GM19351 (cell line): ENCODE data around the gene STK10.
"Not testable (repeated sequence)": the region's sequence is repeated elsewhere in the genome, so short reads cannot be mapped to it uniquely, and the experiment has no call there.

Source experiments
- ATAC-seq: cut with Tn5 transposase; IDR thresholded peaks from one replicate; pipeline ENCODE4 v1.9.1; 2021; ENCODE audit warnings: mild to moderate bottlenecking, moderate library complexity; ENCODE audit not compliant: unreplicated experiment

The STK10 gene

GRCh38 chr5:172167895-172168294 lies 20.1 kb downstream of the STK10 start:
- no peak for ATAC-seq

- no peak for ATAC-seq
Measured at GRCh38 chr5:172166030-172166826, 21.8 kb downstream of the STK10 start.

- no peak for ATAC-seq
Measured at GRCh38 chr5:172165465-172165864, 22.6 kb downstream of the STK10 start.

- no peak for ATAC-seq
Measured at GRCh38 chr5:172164769-172165212, 23.2 kb downstream of the STK10 start.

GRCh38 chr5:172163346-172163745 lies 24.7 kb downstream of the STK10 start:
- ATAC-seq = no peak

- ATAC-seq = no peak
Measured at GRCh38 chr5:172162987-172163343, 25.1 kb downstream of the STK10 start.

GRCh38 chr5:172162323-172162986 lies 25.6 kb downstream of the STK10 start:
- no peak for ATAC-seq

GRCh38 chr5:172160506-172160905 lies 27.5 kb downstream of the STK10 start:
- ATAC-seq = no peak

- ATAC-seq = no peak
Measured at GRCh38 chr5:172159016-172159415, 29.0 kb downstream of the STK10 start.

GRCh38 chr5:172156541-172156994 lies 31.5 kb downstream of the STK10 start:
- ATAC-seq = no peak

- ATAC-seq = not testable (repeated sequence)
Measured at GRCh38 chr5:172155101-172155500, 32.9 kb downstream of the STK10 start.

- no peak for ATAC-seq
Measured at GRCh38 chr5:172153695-172154094, 34.3 kb downstream of the STK10 start.

GRCh38 chr5:172151661-172152210 lies 36.3 kb downstream of the STK10 start:
- no peak for ATAC-seq

GRCh38 chr5:172150514-172151425 lies 37.3 kb downstream of the STK10 start:
- ATAC-seq = peak; percentile 74

- ATAC-seq = not testable (repeated sequence)
Measured at GRCh38 chr5:172149481-172149880, 38.5 kb downstream of the STK10 start.

- ATAC-seq = no peak
Measured at GRCh38 chr5:172149073-172149472, 39.0 kb downstream of the STK10 start.

- no peak for ATAC-seq
Measured at GRCh38 chr5:172148381-172148780, 39.6 kb downstream of the STK10 start.

GRCh38 chr5:172147857-172148256 lies 40.2 kb downstream of the STK10 start:
- ATAC-seq = no peak

GRCh38 chr5:172146748-172147092 lies 41.3 kb downstream of the STK10 start:
- ATAC-seq = no peak

- ATAC-seq = no peak
Measured at GRCh38 chr5:172145870-172146747, 41.9 kb downstream of the STK10 start.
